AG04449 (cell line): ENCODE measurements around the gene UBE2Q1.

Source experiments
- CTCF ChIA-PET: fragments of 350-600 bp; formaldehyde crosslinking; extraction: SDS; loops from one replicate; lab custom pipeline; 2021; ENCODE audit warnings: antibody characterized with exemption; lab: Yijun Ruan, JAX
- POLR2A ChIA-PET: fragments of 400-600, 350-600 bp; formaldehyde crosslinking; extraction: SDS; loops from one replicate; lab custom pipeline; 2020; ENCODE audit warnings: antibody characterized with exemption, inconsistent platforms; lab: Yijun Ruan, JAX
- DNase-seq: peaks from one replicate; pipeline ENCODE4 v3.0.0-alpha.2; 2010; ENCODE audit warnings: low read depth, low spot score
- H3K4me3 ChIP-seq: 2 replicates; pipeline ENCODE4 v1.5.1; 2011; ENCODE audit warnings: low read depth, mild to moderate bottlenecking, control low read depth, low read length
- CTCF ChIP-seq: IDR thresholded peaks from one replicate; pipeline ENCODE4 v1.5.1; 2011; ENCODE audit warnings: mild to moderate bottlenecking, moderate library complexity, low read length, control low read depth, inconsistent platforms; ENCODE audit not compliant: insufficient read depth; ENCODE audit errors: missing control alignments

Gene UBE2Q1

DNA sequence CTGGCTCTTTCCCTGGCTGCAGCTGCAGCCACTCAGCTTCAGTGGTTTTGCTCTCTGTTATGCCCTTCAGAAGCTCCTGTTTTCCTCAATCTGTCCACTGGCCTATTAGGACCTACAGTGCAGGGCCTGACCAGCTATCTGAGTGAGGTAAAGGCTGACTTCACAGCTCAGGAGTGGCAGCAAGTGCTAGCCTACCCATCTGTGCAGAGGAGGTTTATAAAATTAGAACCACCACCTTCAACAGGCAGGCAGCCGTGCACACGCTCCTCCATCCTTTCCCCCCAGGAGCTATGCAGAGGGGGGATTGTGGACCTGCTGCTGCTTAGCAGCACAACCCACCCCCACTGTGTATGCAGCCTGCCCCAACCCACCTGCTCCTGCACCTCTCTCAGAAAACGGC is 41.2 kb upstream of the UBE2Q1 start:
- no peak for DNase-seq
- no peak for TF ChIP-seq CTCF
- ChIA-PET CTCF (interaction anchor here (1.0 to 1.9 kb wide), 4 partner anchors 70 to 486 kb away, joined by 3 to 4 read pairs (median 4); no protein-coding TSS in a partner anchor), POLR2A (no interaction called here)
- no peak overlapping the region for H3K4me3 ChIP-seq

GRCh38 chr1:154598871-154599635 is 40.6 kb upstream of the UBE2Q1 start:
- POLR2A ChIA-PET, result no interaction called here
- TF ChIP-seq CTCF, result no peak
- CTCF ChIA-PET, result interaction anchor here (1.0 to 1.9 kb wide), 4 partner anchors 70 to 486 kb away, joined by 3 to 4 read pairs (median 4); no protein-coding TSS in a partner anchor
- no peak overlapping the region for H3K4me3 ChIP-seq
- DNase-seq, result no peak

DNA sequence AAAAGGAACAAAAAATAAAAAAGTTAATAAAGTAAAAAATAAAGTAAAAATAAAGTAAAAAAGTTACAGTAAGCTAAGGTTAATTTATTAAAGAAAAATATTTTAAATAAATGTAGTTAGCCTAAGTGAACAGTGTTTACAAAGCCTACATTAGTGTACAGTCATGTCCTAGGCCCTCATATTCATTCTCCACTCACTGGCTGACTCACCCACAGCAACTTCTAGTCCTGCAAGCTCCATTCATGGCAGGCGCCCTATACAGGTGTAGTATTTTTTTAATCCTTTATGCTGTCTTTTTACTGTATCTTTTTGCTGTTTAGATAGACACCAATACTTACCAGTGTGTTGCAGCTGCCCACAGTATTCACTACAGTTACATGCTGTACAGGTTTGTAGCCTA is 37.2 kb upstream of the UBE2Q1 start:
- TF ChIP-seq CTCF, result no peak
- no peak overlapping the region for H3K4me3 ChIP-seq
- POLR2A ChIA-PET, result no interaction called here
- no peak for DNase-seq
- CTCF ChIA-PET, result interaction anchor here (1.3 to 1.7 kb wide), 3 partner anchors 9 to 36 kb away, joined by 4 to 9 read pairs (median 7); no protein-coding TSS in a partner anchor

DNA sequence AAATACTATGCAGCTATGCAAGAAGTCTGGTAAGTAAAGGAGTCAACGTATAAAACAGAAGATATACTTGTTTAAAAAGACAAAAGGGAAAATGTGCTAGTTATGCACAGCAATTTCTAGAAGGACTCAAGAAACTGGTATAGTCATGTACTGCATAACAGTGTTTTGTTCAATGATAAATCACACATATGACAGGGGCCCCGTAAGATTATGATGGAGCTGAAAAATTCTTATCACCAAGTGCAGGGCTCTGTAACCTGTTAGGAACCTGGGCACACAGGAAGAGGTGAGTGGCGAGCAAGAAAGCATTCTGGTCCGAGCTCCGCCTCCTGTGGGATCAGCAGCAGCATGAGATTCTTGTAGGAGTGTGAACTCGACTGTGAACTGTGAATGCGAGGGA is 36.3 kb upstream of the UBE2Q1 start:
- ChIA-PET CTCF (interaction anchor here (0.9 to 1.7 kb wide), 4 partner anchors 10 to 35 kb away, joined by 3 to 9 read pairs (median 6); no protein-coding TSS in a partner anchor), POLR2A (no interaction called here)
- no peak for TF ChIP-seq CTCF
- no peak overlapping the region for H3K4me3 ChIP-seq
- DNase-seq, result no peak

- H3K4me3 ChIP-seq, result no peak overlapping the region
- no peak for TF ChIP-seq CTCF
- POLR2A ChIA-PET, result interaction anchor here (0.7 kb wide), 1 partner anchor 875 kb away, joined by 3 read pairs; no protein-coding TSS in a partner anchor
- CTCF ChIA-PET, result no interaction called here
- no peak for DNase-seq
Measured at GRCh38 chr1:154593390-154593789, 34.9 kb upstream of the UBE2Q1 start.

GRCh38 chr1:154591206-154591605 is 32.7 kb upstream of the UBE2Q1 start:
- DNase-seq, result no peak
- no peak for TF ChIP-seq CTCF
- POLR2A ChIA-PET, result interaction anchor here (0.6 kb wide), 2 partner anchors 12 to 545 kb away, joined by 3 read pairs; partner anchors contain the start of gene SLC50A1
- CTCF ChIA-PET, result interaction anchor here (0.8 to 2.8 kb wide), 3 partner anchors 14 to 33 kb away, joined by 3 to 10 read pairs (median 4); no protein-coding TSS in a partner anchor
- no peak overlapping the region for H3K4me3 ChIP-seq
